GM12878 (cell line): ENCODE results near the gene IRS2. TPM values are rescaled to one million over a fixed set of nuclear protein-coding genes. Genes with fewer than 3 reads are reported as not detected.

Experiments used
- ATAC-seq: fragments of 200-7000 bp; cut with Tn5 transposase; 3 replicates; pipeline ENCODE4 v1.9.1; 2020; ENCODE audit warnings: mild to moderate bottlenecking, moderate library complexity
- BruUV-seq: library from RNA; stranded (reverse); fragments of 400-500 nt; replicated peaks from 2 replicates; lab custom pipeline; 2021; lab: Mats Ljungman, UMichigan
- CTCF ChIA-PET: fragments of 300-600 bp; sonication (Branson Sonifier 250); formaldehyde crosslinking; extraction: SDS; loops from one replicate; lab custom pipeline; 2021; ENCODE audit warnings: inconsistent platforms; lab: Yijun Ruan, JAX
- POLR2A ChIA-PET: fragments of 350-600 bp; formaldehyde crosslinking; extraction: SDS; loops from one replicate; lab custom pipeline; 2021; ENCODE audit warnings: inconsistent platforms; lab: Charles Lee
- RAD21 ChIA-PET: fragments of 300-600 bp; sonication (Branson Sonifier 250); formaldehyde crosslinking; loops from one replicate; lab custom pipeline; 2023; ENCODE audit warnings: antibody characterized with exemption; ENCODE audit not compliant: unreplicated experiment; lab: Charles Lee
- SMC1A ChIA-PET: fragments of 300-600 bp; sonication (Branson Sonifier 250); formaldehyde crosslinking; loops from one replicate; lab custom pipeline; 2023; ENCODE audit not compliant: unreplicated experiment, uncharacterized antibody; lab: Charles Lee
- DNase-seq: peaks from one replicate; pipeline ENCODE4 v3.0.0-alpha.2; 2011; ENCODE audit warnings: low read depth, low spot score
- FAIRE-seq: peaks from 3 replicates; lab custom pipeline; 2011; peaks lifted over from hg19 to GRCh38; lab: Jason Lieb, UNC
- H2AFZ ChIP-seq: 2 replicates; pipeline ENCODE4 v1.6.0; 2011; ENCODE audit warnings: low read depth, low read length, control low read depth; ENCODE audit not compliant: control insufficient read depth
- H3K27ac ChIP-seq: 2 replicates; pipeline ENCODE4 v1.5.1; 2011; ENCODE audit warnings: control low read depth; ENCODE audit not compliant: control insufficient read depth, insufficient read depth
- H3K27me3 ChIP-seq, 2 experiments: replicated peaks in 1 of 2; 2 replicates each; pipeline versions ENCODE4 v1.6.0 to v1.6.1; 2011; ENCODE audit warnings: low read length in 1 of 2; ENCODE audit not compliant: control insufficient read depth in 2 of 2, insufficient read depth in 2 of 2
- H3K36me3 ChIP-seq, 2 experiments: 2 replicates each; pipeline ENCODE4 v1.5.1; 2011; ENCODE audit warnings: low read length in 1 of 2; ENCODE audit not compliant: control insufficient read depth in 2 of 2, insufficient read depth in 2 of 2
- H3K4me1 ChIP-seq: 2 replicates; pipeline ENCODE4 v1.6.1; 2011; ENCODE audit warnings: mild to moderate bottlenecking, low read length, moderate library complexity, mixed read lengths; ENCODE audit not compliant: control insufficient read depth, insufficient read depth
- H3K4me2 ChIP-seq: 2 replicates; pipeline ENCODE4 v1.6.0; 2011; ENCODE audit warnings: control low read depth; ENCODE audit not compliant: control insufficient read depth, insufficient read depth
- H3K4me3 ChIP-seq: fragments of 200-600 bp; sonication (generic); 2 replicates; pipeline ENCODE4 v1.5.1; 2016
- H3K79me2 ChIP-seq: 2 replicates; pipeline ENCODE4 v1.6.0; 2011; ENCODE audit warnings: low read length; ENCODE audit not compliant: control insufficient read depth, insufficient read depth
- H3K9ac ChIP-seq: 2 replicates; pipeline ENCODE4 v1.8.0; 2011; ENCODE audit warnings: low read length, control low read depth, mixed read lengths; ENCODE audit not compliant: control insufficient read depth, insufficient read depth
- H3K9me3 ChIP-seq: replicated peaks from 3 replicates; pipeline ENCODE4 v1.5.1; 2011; ENCODE audit warnings: mild to moderate bottlenecking, low read length; ENCODE audit not compliant: control insufficient read depth, insufficient read depth
- H4K20me1 ChIP-seq: 2 replicates; pipeline ENCODE4 v1.6.0; 2011; ENCODE audit not compliant: control insufficient read depth, insufficient read depth
- BACH1 ChIP-seq: fragments of 450-650 bp; IDR thresholded peaks from 2 replicates; pipeline ENCODE4 v1.6.1; 2017; ENCODE audit warnings: mild to moderate bottlenecking, borderline replicate concordance
- CBX5 ChIP-seq: sonication (generic); IDR thresholded peaks from 2 replicates; pipeline ENCODE4 v1.6.1; 2016; ENCODE audit warnings: low read depth, moderate library complexity, mild to moderate bottlenecking, inconsistent platforms
- FOXM1 ChIP-seq: IDR thresholded peaks from 2 replicates; pipeline ENCODE4 v1.6.1; 2012; ENCODE audit warnings: low read depth, mild to moderate bottlenecking, inconsistent platforms, low read length, moderate library complexity
- HCFC1 ChIP-seq: fragments of 150-350 bp; IDR thresholded peaks from 2 replicates; pipeline ENCODE4 v1.6.1; 2014; ENCODE audit warnings: low read length
- HDAC6 ChIP-seq: fragments of 200-600 bp; sonication (generic); IDR thresholded peaks from one replicate; pipeline ENCODE4 v1.8.0; 2017; ENCODE audit warnings: antibody characterized with exemption; ENCODE audit not compliant: unreplicated experiment
- IKZF1 ChIP-seq: fragments of 450-650 bp; conservative IDR thresholded peaks from 2 replicates; pipeline ENCODE4 v1.6.1; 2017; ENCODE audit warnings: antibody characterized with exemption, mild to moderate bottlenecking
- MEF2A ChIP-seq: IDR thresholded peaks from 2 replicates; pipeline ENCODE4 v1.6.1; 2011; ENCODE audit warnings: low read depth, mild to moderate bottlenecking, low read length, moderate library complexity; ENCODE audit not compliant: insufficient read depth
- NR2F1 ChIP-seq: fragments of 450-650 bp; conservative IDR thresholded peaks from 2 replicates; pipeline ENCODE4 v1.6.1; 2017; ENCODE audit warnings: mild to moderate bottlenecking
- NRF1 ChIP-seq: conservative IDR thresholded peaks from 2 replicates; pipeline ENCODE4 v1.6.1; 2011; ENCODE audit warnings: mild to moderate bottlenecking, low read depth, low read length, improper control_type of control experiment
- PBX3 ChIP-seq: IDR thresholded peaks from 2 replicates; pipeline ENCODE4 v1.6.1; 2011; ENCODE audit warnings: mild to moderate bottlenecking, low read depth, low read length, moderate library complexity; ENCODE audit not compliant: insufficient replicate concordance
- SMC3 ChIP-seq: IDR thresholded peaks from 2 replicates; pipeline ENCODE4 v1.6.1; 2011; ENCODE audit warnings: low read length, improper control_type of control experiment, borderline replicate concordance
- STAT1 ChIP-seq: fragments of 450-650 bp; conservative IDR thresholded peaks from 2 replicates; pipeline ENCODE4 v1.6.1; 2014; ENCODE audit warnings: antibody characterized with exemption, mild to moderate bottlenecking
- TAF1 ChIP-seq: IDR thresholded peaks from 2 replicates; pipeline ENCODE4 v1.6.1; 2011; ENCODE audit warnings: mild to moderate bottlenecking, low read depth, low read length, borderline replicate concordance
- TARDBP ChIP-seq: IDR thresholded peaks from 2 replicates; pipeline ENCODE4 v1.6.1; 2016; ENCODE audit warnings: borderline replicate concordance
- TBL1XR1 ChIP-seq: IDR thresholded peaks from 2 replicates; pipeline ENCODE4 v1.6.1; 2012; ENCODE audit warnings: low read depth, low read length, improper control_type of control experiment
- TCF7 ChIP-seq: IDR thresholded peaks from 2 replicates; pipeline ENCODE4 v1.6.1; 2014; ENCODE audit warnings: antibody characterized with exemption, borderline replicate concordance
- ZSCAN29 ChIP-seq: fragments of 450-650 bp; IDR thresholded peaks from 2 replicates; pipeline ENCODE4 v1.6.1; 2017; ENCODE audit warnings: mild to moderate bottlenecking, moderate library complexity
- WGBS: methylation state at CpG from one replicate; pipeline ENCODE4 v1.1.6; 2016; ENCODE audit warnings: low lambda C conversion rate; ENCODE audit not compliant: insufficient replicate concordance, insufficient coverage; ENCODE audit errors: missing lambda C conversion rate; 5-methylcytosine and 5-hydroxymethylcytosine counted together
- in situ Hi-C: fragments of 300-500 bp; cut with MboI; formaldehyde crosslinking; loops from 9 replicates; pipeline ENCODE4 v1.14.3; 2018; ENCODE audit warnings: mixed read lengths
- intact Hi-C: fragments of 100-400 bp; cut with micrococcal nuclease; formaldehyde crosslinking; loops from one replicate; pipeline ENCODE4 v1.14.2; 2022; ENCODE audit not compliant: unreplicated experiment
- polyA plus RNA-seq, 11 experiments: library from polyadenylated mRNA; depleted of rRNA in 4 of 11; unstranded in 6 of 11; stranded (reverse) in 5 of 11; fragments of >200 nt; fragmentation: Nextera tagmentation in 4 of 11; fragmentation: Illumina TruSeq in 1 of 11; extraction: Ambion mirVana in 4 of 11; extraction: Trizol in 1 of 11; gene quantifications; 1 replicate in 1 of 11; 2 replicates in 10 of 11; pipeline versions ENCODE4 v1.2.1 to v1.2.3, GENCODE V29; 2011 to 2016; ENCODE audit warnings: inconsistent platforms in 2 of 11, missing spikeins in 2 of 11, low read depth in 1 of 11
- total RNA-seq, 4 experiments: library from RNA; depleted of rRNA in 3 of 4; stranded (reverse); fragments of >200 nt in 3 of 4; fragmentation: Illumina TruSeq in 1 of 4; extraction: Trizol in 1 of 4; gene quantifications; 2 replicates each; pipeline versions ENCODE4 v1.2.1 to v1.2.3, GENCODE V29; 2013 to 2021
- TF ChIP-seq, protein P1 (sequence below): IDR thresholded peaks from 2 replicates; pipeline ENCODE4 v1.6.1; 2011; ENCODE audit warnings: low read depth, mild to moderate bottlenecking, low read length, moderate library complexity, borderline replicate concordance; ENCODE audit errors: extremely low read depth

IRS2 gene
- total and polyA plus RNA-seq, 10 of the 15 experiments (the other 5 are each of a cell fraction or from before 2014, with no cell fraction given): 0.01 to 0.31 (median 0.07) TPM; not detected in 6

GRCh38 chr13:109728791-109729731 is 57.3 kb downstream of the IRS2 start (continued):
- TF ChIP-seq ZSCAN29: no peak
- TF ChIP-seq CBX5: no peak
- no peak for TF ChIP-seq TAF1
- no peak for TF ChIP-seq PBX3
- TF ChIP-seq SMC3: no peak
- no peak for TF ChIP-seq IKZF1

GRCh38 chr13:109728061-109728460 is 58.3 kb downstream of the IRS2 start:
- H3K9ac ChIP-seq: no peak overlapping the region
- in situ Hi-C loops: no loop called here
- ATAC-seq (no peak), FAIRE-seq (no peak), DNase-seq (no peak)
- ChIA-PET CTCF (no interaction called here), POLR2A (no interaction called here), RAD21 (no interaction called here), SMC1A (no interaction called here)
- no peak overlapping the region for H3K4me3 ChIP-seq
- 48% methylated on average over 10 of the region's 10 CpGs for WGBS
- no peaks in the 10 kb centered on the region for H3K27me3 ChIP-seq
- no peak overlapping the region for H3K27ac ChIP-seq
- no peak overlapping the region for H3K4me2 ChIP-seq
- H2AFZ ChIP-seq: no peak overlapping the region
- H4K20me1 ChIP-seq: no peaks in the 10 kb centered on the region
- no TSS peak for BruUV-seq
- no peaks in the 10 kb centered on the region for H3K4me1 ChIP-seq
- H3K36me3 ChIP-seq: no peaks in the 10 kb centered on the region
- H3K79me2 ChIP-seq: no peaks in the 10 kb centered on the region
- no peaks in the 10 kb centered on the region; the same call in 2 of the 3 replicates for H3K9me3 ChIP-seq
- intact Hi-C loops: no loop called here
- TF ChIP-seq BACH1 (no peak), HDAC6 (no peak), TBL1XR1 (no peak), TARDBP (no peak), FOXM1 (no peak), HCFC1 (no peak), PBX3 (no peak), NRF1 (no peak), NR2F1 (no peak), MEF2A (no peak), STAT1 (no peak), TCF7 (no peak)
- TF ChIP-seq, protein P1, sequence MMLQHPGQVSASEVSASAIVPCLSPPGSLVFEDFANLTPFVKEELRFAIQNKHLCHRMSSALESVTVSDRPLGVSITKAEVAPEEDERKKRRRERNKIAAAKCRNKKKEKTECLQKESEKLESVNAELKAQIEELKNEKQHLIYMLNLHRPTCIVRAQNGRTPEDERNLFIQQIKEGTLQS: no peak
